Anterior cingulate cortex (tissue), 58 donors: ENCODE data around the gene NANS.
"Not testable (repeated sequence)": the region's sequence is repeated elsewhere in the genome, so short reads cannot be mapped to it uniquely, and the experiment has no call there.

Experiments used
- DNase-seq, 58 donors: peaks; one replicate each; lab custom pipeline; 2025; lab: John Stamatoyannopoulos, UW

The NANS gene, protein sequence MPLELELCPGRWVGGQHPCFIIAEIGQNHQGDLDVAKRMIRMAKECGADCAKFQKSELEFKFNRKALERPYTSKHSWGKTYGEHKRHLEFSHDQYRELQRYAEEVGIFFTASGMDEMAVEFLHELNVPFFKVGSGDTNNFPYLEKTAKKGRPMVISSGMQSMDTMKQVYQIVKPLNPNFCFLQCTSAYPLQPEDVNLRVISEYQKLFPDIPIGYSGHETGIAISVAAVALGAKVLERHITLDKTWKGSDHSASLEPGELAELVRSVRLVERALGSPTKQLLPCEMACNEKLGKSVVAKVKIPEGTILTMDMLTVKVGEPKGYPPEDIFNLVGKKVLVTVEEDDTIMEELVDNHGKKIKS

DNA sequence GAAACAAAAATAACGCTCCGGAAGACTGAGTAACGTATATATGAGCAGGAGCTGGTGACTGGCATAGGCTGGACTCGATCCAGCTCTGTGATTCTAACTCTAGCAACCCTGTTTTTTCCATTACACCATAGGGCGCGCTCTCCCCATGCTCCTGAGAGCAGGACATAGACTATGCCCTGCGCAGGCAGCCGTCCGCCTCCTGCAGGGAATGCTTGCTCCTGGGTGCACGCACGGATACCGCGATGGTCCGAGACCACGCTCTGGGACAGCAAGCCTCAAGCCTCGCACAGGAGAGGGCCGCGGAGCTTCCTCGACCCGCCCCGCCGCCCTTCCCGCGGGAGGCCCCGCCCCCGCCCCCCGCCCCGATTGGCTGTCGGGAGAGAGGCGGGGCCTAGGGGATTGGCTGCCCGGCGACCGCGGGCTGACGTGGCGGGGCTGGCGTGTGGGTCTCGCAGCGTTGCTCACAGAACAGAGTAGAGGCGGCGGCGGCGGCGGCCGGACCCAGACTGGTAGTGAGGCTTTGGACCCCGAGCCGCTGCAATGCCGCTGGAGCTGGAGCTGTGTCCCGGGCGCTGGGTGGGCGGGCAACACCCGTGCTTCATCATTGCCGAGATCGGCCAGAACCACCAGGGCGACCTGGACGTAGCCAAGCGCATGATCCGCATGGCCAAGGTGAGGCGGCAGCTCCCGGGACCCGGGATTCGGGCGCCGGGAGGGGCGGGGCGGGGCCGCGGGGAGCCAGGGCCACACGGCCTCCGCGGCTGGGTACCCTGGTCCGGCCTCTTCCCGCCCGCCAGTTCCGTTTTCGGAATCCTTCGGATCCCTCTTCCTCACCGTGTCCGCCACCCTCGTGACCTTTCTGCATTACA lies at the start of gene NANS:
TSS of gene NANS (plus strand) at position 464 of the 869 bp plus-strand sequence. CDS start at position 541, 77 bp downstream.
- DNase-seq = peak; percentile 62 to 98 (median 89)

DNA sequence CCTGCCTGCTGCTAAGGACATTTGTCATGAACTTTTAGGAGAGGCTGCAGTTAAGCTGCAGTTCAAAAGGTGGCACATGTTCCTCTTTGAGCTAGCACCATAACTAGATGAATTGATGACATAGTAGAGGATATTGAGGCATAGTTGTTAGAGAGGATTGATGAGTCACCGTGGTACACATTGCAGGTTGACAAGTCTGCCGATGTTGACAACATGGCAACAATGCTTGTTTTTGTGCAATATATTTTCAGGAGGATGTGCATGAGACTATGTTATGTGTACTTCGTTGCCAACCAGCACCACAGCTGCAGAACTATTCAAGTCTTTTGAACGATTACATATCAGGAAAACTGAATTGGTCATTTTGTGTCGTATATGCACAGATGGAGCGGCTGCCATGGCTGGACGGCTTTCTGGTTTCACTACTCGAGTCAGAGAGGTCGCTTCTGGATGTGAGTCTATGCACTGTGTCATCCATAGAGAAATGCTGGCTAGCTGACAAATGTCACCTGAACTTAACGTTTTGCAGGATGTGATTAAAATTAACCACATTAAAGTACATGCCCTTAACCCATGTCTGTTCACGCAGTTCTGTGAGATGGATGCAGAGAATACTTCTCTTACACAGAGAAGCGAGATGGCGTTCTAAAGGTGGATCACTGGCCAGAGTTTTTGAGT lies 49.1 kb upstream of the NANS start:
- no peak for DNase-seq

DNA sequence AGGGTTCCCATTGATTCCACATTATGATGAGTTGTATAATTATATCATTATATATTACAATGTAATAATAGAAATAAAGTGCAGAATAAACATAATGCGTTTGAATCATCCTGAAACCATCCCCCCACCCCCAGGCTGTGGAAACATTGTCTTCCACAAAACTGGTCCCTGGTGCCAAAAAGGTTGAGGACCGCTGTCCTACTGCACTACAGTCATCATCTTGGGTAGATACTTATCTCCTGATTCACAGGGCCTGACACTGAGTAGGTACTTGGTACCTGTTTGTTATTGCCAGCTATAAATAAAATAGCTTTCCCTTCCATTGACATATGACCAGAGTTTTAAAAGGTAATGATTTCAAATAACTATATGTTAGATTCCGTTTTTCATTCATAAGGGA lies 47.8 kb upstream of the NANS start:
- no peak for DNase-seq

DNA sequence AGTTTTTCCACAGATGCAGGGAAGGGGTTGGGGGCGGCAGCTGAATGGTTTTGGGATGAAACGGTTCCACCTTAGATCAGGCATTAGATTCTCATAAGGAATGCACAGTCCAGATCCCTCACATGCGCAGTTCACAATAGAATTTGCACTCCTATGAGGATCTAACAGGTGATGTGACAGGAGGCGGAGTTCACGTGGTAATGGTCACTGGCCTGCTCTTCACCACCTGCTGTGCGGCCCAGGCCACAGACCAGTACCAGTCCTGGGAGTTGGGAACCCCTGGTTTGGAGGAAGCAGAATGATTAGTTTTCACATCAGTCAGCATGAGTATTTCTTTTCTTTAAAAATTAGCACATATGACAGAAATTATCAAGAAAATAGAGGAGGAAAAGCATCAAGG lies 47.1 kb upstream of the NANS start:
- DNase-seq = no peak

DNA sequence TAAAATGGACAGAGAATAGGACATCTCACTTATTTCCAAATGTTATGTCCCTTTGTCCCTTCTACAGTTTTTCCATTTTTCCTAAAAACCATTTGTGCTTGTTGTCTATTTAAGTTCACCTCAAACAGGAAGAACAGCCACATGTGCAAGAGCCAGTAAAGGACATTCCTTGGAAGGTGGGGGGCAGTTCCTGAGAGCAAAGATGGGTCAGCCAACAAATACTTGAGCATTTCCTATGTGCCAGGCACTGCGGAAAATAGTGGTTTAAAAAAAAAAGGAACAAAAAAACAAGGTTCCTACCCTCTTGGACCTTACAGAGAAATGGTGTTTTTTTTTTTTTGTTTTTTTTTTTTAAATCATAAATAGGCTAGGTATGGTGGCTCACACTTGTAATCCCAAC lies 46.6 kb upstream of the NANS start:
- DNase-seq = no peak

DNA sequence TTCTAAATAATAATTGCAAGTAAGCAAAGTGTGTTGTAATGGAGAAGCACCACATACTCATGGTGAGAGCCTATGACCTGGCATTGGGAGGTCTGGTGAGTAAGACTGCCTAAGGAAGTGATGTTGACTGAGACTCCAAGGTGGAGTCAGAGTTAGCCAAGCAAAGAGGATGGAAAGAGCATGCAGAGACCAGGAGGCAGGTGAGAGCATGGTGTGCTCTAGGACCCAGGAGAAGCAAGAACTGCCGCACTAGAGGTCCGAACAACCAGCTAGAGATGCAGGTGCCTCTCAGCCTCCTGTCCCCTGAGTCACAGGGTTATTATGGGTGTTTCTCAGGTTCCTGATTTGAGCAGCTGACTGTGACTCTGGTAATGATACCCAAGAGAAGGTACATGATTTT lies 46.1 kb upstream of the NANS start:
- DNase-seq = no peak

DNA sequence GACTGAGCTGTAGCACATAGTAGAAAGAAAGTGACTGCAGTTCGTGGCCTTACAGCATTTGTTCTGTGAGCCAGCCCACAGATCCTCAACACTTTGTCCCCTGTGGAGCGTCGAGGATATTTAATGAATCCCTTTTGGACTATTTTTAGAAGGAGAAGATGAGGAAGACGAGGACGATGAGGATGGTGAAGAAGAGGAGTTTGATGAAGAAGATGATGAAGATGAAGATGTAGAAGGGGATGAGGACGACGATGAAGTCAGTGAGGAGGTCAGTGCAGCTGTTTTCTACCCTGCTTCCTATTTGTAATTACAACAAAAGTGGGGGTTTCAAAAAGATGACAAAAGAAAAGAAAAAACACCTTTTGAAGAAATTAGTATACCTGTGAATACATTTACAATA lies 45.4 kb upstream of the NANS start:
- DNase-seq = no peak

DNA sequence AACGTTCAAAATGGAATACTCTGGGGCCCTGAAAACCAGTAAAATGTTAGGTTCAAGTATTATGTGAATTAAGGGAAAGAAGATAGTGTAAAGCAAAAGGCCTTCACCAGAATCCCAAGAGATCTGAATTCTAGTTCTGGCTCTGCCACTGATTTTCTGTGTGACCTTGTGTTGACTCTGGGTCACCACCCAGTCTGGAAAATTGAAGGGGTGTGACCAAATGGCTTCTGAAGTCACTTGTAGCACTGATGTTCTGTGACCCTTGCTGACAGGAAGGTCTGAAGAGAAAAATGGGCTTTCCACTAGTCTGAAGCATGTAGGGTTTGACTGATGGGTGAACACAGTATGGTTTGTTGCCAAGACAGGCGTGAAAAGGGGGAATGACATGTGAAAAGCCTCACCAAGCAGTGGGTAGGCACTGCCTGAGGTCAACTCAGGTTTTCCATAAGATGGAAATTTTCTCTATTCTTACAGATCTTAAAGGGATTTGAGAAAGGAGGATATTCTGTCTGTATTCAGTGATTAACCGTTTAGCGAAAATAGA lies 40.3 kb upstream of the NANS start:
- no peak for DNase-seq

DNA sequence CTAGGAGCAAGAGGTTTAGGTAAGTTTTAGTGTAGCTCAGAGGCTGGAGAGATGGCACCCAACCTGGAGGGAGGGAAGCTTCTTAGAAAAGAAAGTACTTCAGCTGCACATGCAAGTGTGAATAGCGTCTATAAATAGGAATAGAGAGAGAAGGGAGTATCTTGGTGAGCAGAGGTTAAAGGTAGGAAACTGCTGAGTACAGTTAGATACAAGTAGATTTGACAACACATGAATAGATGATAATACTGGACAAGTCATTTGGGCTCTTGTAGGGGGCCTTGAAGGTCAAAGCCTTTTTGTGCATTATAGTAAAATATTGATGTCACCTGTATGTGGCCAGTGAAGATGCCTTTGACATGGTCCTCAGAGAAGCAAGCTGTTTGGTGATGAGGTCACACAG lies 39.2 kb upstream of the NANS start:
- DNase-seq = no peak

DNA sequence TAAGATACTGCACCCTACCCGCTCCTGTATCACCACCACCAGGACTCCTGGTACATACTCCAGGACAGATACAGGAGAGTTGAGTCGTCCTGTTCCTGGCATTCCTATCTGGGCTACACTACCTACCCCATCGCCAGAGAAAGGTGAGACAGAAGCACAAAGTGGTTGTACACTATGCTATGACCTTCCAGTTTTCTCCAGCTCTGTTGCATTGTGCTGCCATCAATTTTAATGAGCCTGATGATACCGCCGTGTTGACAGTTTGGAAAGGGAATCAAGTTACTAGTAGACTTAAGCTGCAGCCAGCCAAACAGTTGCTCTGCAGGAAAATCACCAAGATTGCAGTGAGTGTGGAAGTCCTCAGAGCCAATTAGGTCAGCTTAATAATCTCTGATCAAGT lies 38.2 kb upstream of the NANS start:
- DNase-seq = no peak

DNA sequence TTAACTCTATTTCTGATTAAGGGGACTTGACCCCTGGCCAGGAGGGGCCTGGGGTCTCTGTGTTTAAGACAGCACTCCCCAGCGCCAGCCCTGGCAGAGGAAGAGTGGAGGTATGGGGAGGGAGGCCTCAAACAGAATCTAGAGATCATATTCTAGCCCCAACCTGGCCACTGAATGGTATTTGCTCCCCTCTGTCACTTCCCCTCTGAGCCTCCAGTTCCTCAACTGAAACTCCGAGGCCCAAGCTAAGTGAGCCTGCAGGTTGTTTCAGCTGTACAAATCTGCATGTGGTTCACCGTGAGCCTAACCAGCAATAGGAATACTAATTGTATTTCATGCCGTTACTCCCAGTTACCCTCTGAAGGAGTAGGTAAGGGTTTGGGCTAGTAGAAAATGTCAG lies 37.4 kb upstream of the NANS start:
- no peak for DNase-seq

DNA sequence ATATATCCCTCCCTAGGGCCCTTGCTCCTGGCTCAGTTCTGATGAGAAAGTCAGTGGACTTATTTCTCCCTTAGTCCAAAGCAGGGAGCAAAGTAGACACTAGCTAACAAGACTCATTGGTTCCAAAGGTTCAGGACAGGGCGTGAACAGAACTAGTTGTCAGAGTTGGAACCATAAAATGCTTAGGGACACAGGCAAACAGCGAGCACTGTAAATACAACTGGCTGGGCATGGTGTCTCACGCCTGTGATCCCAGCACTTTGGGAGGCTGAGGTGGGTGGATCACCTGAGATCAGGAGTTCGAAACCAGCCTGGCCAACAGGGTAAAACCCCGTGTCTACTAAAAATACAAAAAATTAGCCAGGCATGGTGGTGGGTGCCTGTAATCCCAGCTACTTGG lies 36.7 kb upstream of the NANS start:
- DNase-seq = not testable (repeated sequence)

DNA sequence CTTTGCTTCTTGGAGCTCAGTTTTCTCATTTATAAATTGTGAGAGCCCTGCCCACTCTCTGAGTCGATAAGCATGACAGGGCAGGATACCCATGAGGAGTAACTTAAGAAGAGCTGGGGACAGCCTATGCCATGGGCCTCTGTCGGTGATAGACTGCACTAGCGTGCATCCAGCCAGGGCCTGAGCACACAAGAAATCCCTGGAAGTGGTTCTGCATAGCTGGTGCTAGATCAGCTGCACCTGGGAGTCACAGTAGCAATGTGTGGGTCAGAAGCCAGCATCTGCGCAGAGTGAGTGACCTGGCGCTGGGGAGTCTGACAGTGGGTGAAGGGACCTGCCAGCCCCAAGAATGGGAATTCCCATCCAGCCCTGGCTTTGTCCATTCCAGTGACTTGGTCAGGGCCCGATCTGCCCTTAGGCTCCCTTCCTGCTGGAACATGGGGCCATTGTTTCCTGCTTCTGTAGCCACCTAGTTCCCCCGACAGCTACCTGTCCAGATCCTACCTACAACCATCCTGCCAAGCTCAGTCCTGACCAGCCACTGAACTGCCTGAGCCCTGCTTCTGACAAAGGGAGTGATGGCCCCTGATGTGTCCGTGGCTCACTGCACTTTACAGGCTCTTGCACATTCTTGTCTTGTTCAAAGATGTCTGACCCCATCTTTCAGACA lies 35.9 kb upstream of the NANS start:
- DNase-seq = no peak

DNA sequence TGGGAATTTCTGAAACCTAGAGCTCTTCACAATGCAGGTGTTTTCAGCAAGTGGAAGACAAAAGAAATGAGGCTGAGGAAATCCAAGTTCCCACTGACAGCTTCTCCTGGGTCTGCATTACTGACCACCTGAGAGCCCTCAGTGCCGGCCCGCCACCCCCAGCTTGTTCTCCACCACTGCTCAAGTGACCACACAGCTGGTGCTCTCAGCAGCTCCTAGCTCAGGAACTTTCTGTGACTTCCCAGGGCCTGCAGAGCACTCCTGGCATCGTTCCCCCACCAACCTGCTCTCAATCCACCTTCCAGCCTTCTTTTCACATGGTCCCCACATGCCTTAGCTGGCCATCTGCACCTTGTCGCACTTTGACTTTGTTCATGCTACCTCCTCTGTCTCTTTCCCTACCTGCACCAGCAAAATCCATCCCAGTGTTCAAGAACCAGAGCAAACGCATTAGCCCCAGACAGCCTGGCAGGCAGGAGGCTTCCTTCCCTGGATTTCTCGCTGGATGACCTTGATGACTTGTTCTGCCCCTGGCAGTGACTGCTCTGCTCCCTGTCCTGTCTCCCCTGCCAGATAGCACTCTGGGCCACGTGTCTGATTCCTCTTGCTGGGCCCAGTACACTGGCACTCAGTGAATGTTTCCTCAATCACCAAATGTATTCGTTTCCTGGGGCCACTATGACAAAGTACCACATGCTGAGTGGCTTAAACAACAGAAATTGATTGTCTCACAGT lies 35.1 kb upstream of the NANS start:
- no peak for DNase-seq

DNA sequence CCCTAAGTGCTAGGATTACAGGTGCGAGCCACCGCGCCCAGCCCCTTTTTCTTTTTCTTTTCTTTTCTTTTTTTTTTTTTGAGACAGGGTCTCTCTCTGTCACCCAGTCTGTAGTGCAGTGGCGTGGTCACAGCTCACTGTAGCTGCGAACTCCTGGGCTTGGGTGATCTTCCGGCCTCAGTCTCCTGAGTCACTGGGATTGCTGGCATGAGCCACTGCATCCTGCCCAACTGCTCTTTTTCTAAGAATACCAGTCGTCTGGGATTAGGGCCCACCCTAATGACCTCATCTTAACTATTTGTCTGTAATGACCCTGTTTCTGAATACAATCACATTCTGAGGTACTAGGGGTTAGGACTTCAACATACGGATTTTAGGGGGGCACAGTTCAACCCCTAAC lies 34.1 kb upstream of the NANS start:
- DNase-seq = no peak

DNA sequence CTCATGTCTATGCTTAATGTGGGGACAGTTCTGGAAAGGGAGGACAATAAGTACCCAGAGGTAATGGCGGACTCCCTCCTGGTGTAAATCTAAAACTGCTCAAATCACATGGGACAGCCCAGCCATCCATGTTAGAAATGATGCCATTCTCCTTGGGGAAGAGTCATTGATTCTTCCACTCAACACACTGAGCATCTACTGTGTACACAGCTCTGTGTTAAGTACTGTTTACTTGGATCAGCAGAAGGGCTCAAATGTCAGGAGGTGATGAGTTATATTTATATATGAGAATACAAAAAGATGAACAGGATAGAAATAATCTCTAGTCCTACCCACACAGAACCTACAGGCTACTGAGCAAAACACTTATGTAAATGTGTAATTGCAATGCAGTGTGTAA lies 31.8 kb upstream of the NANS start:
- no peak for DNase-seq

DNA sequence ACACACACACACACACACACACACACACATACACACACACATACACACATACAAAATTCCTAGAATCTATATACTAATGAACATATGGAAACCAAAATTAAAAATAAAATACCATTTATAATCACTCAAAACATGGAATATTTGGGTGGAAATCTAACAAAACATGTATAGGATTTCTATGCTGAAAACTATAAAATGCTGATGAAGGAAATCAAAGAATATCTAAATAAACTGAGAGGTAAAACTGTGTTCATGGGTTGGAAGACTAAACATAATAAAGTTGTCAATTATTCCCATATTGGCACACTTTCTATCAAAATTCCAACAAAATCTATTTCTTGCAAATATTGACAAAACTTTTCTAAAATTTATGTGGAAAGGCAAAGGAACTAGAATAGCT lies 25.4 kb upstream of the NANS start:
- no peak for DNase-seq

DNA sequence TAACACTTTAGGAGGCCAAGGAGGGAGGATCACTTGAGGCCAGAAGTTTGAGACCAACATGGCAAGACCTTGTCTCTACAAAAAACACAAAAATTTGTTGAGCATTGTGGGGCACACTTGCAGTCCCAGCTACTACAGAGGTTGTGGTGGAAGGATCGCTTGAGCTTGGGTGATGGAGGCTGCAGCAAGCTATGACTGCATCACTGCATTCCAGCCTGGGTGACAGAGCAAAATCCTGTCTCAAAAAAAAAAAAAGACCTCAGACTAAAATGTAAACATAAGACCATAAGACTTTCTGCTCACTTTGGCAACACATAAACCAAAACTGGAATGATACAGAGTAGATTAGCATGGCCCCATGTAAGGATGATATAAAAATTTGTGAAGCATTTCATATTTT lies 24.6 kb upstream of the NANS start:
- no peak for DNase-seq
